ENCODE data around the gene IQGAP2.

IQGAP2 gene

DNA sequence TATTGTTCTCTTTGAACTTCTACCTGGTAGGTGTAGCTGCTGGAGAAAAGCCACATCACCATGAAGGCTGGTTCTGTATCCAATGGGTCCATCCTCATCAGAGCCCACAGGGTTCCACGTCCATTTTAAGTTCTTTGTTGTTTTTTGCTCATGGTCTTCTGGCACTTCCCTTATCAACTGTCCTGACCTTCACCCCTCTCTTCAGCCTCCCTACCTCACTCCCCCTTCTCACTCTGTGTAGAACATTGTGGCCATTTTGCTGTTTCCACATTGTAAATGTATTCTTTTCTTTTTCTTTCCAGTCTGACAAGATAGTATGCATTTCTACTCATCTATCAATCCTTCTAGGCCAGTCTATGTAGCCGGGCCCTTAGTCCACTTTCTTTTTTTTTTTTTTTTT, 264.4 kb downstream of the IQGAP2 start:
- H3K9me3 ChIP-seq (ENCODE audit: control insufficient read depth, insufficient read depth, low read depth, low read length) = no peaks in the 10 kb centered on the region
- H3K4me3 ChIP-seq (ENCODE audit: low read depth, low read length) = no peak overlapping the region
- POLR2A ChIA-PET = no interaction called here
- TF ChIP-seq, protein P1, sequence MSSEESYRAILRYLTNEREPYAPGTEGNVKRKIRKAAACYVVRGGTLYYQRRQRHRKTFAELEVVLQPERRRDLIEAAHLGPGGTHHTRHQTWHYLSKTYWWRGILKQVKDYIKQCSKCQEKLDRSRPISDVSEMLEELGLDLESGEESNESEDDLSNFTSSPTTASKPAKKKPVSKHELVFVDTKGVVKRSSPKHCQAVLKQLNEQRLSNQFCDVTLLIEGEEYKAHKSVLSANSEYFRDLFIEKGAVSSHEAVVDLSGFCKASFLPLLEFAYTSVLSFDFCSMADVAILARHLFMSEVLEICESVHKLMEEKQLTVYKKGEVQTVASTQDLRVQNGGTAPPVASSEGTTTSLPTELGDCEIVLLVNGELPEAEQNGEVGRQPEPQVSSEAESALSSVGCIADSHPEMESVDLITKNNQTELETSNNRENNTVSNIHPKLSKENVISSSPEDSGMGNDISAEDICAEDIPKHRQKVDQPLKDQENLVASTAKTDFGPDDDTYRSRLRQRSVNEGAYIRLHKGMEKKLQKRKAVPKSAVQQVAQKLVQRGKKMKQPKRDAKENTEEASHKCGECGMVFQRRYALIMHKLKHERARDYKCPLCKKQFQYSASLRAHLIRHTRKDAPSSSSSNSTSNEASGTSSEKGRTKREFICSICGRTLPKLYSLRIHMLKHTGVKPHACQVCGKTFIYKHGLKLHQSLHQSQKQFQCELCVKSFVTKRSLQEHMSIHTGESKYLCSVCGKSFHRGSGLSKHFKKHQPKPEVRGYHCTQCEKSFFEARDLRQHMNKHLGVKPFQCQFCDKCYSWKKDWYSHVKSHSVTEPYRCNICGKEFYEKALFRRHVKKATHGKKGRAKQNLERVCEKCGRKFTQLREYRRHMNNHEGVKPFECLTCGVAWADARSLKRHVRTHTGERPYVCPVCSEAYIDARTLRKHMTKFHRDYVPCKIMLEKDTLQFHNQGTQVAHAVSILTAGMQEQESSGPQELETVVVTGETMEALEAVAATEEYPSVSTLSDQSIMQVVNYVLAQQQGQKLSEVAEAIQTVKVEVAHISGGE (tag by site-specific recombination; conservative IDR thresholded peaks at IDR 0.05; ENCODE audit: low read depth) = no peak
- TF ChIP-seq, protein P2, sequence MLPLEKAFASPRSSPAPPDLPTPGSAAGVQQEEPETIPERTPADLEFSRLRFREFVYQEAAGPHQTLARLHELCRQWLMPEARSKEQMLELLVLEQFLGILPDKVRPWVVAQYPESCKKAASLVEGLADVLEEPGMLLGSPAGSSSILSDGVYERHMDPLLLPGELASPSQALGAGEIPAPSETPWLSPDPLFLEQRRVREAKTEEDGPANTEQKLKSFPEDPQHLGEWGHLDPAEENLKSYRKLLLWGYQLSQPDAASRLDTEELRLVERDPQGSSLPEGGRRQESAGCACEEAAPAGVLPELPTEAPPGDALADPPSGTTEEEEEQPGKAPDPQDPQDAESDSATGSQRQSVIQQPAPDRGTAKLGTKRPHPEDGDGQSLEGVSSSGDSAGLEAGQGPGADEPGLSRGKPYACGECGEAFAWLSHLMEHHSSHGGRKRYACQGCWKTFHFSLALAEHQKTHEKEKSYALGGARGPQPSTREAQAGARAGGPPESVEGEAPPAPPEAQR (tag by site-specific recombination; IDR thresholded peaks at IDR 0.05) = no peak
- no peak for TF ChIP-seq SCRT1 (tag by site-specific recombination; IDR thresholded peaks at IDR 0.05; ENCODE audit: borderline replicate concordance)
- TF ChIP-seq, protein P3, sequence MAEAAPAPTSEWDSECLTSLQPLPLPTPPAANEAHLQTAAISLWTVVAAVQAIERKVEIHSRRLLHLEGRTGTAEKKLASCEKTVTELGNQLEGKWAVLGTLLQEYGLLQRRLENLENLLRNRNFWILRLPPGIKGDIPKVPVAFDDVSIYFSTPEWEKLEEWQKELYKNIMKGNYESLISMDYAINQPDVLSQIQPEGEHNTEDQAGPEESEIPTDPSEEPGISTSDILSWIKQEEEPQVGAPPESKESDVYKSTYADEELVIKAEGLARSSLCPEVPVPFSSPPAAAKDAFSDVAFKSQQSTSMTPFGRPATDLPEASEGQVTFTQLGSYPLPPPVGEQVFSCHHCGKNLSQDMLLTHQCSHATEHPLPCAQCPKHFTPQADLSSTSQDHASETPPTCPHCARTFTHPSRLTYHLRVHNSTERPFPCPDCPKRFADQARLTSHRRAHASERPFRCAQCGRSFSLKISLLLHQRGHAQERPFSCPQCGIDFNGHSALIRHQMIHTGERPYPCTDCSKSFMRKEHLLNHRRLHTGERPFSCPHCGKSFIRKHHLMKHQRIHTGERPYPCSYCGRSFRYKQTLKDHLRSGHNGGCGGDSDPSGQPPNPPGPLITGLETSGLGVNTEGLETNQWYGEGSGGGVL (tag by site-specific recombination; IDR thresholded peaks at IDR 0.05) = no peak
- TF ChIP-seq ZFP41 (tag by site-specific recombination; IDR thresholded peaks at IDR 0.05; ENCODE audit: borderline replicate concordance) = no peak
- TF ChIP-seq ZNF184 (tag by site-specific recombination; IDR thresholded peaks at IDR 0.05) = no peak
- TF ChIP-seq ZNF626 (tag by site-specific recombination; IDR thresholded peaks at IDR 0.05) = no peak
- TF ChIP-seq SP7 (tag by site-specific recombination; IDR thresholded peaks at IDR 0.05) = no peak
- no peak for TF ChIP-seq ZFHX2 (tag by site-specific recombination; conservative IDR thresholded peaks at IDR 0.05)
- TF ChIP-seq, protein P4, sequence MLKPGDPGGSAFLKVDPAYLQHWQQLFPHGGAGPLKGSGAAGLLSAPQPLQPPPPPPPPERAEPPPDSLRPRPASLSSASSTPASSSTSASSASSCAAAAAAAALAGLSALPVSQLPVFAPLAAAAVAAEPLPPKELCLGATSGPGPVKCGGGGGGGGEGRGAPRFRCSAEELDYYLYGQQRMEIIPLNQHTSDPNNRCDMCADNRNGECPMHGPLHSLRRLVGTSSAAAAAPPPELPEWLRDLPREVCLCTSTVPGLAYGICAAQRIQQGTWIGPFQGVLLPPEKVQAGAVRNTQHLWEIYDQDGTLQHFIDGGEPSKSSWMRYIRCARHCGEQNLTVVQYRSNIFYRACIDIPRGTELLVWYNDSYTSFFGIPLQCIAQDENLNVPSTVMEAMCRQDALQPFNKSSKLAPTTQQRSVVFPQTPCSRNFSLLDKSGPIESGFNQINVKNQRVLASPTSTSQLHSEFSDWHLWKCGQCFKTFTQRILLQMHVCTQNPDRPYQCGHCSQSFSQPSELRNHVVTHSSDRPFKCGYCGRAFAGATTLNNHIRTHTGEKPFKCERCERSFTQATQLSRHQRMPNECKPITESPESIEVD (tag by site-specific recombination; IDR thresholded peaks at IDR 0.05) = no peak
- TF ChIP-seq ZNF274 (IDR thresholded peaks at IDR 0.05; ENCODE audit: low read length) = no peak
- TF ChIP-seq ZNF274 (tag by site-specific recombination; IDR thresholded peaks at IDR 0.05; ENCODE audit: borderline replicate concordance) = no peak
- no peaks in the 10 kb centered on the region for H3K4me1 ChIP-seq (ENCODE audit: control insufficient read depth, insufficient read depth, low read length)
- no peak overlapping the region for H3K27ac ChIP-seq (ENCODE audit: extremely low read depth, low read depth, low read length)
- CTCF ChIA-PET = interaction anchor here (0.7 to 1.2 kb wide), 2 partner anchors 46 to 107 kb away, joined by 3 read pairs; no protein-coding TSS in a partner anchor
- no peaks in the 10 kb centered on the region for H3K36me3 ChIP-seq (ENCODE audit: control insufficient read depth in 2 of 2, insufficient read depth in 1 of 2, low read length in 2 of 2)

DNA sequence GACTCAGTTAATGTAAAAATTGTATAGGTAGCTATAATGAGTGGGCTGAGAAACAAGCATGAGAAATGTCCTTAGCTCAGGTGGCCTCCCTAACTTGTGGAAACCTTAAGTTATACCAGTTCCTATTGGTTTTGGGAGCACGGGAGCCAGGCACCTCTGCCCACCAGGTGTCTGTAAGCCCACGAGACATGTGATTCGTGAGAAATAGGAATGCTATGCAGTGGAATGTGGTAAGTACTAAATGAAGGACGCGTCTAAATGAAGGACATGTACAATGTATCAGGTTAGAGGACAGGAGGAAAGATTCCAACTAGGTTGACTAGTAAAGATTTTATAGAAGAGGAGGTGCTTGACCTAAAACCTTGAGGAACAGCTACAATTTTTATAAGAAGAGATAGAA, 266.2 kb downstream of the IQGAP2 start:
- H3K4me1 ChIP-seq (ENCODE audit: control insufficient read depth, insufficient read depth, low read length) = no peaks in the 10 kb centered on the region
- no peak overlapping the region for H3K27ac ChIP-seq (ENCODE audit: extremely low read depth, low read depth, low read length)
- POLR2A ChIA-PET = no interaction called here
- no peak overlapping the region for H3K4me3 ChIP-seq (ENCODE audit: low read depth, low read length)
- CTCF ChIA-PET = interaction anchor here (0.6 to 0.9 kb wide), 2 partner anchors 12 kb away, joined by 3 read pairs; no protein-coding TSS in a partner anchor
- TF ChIP-seq, protein P5, sequence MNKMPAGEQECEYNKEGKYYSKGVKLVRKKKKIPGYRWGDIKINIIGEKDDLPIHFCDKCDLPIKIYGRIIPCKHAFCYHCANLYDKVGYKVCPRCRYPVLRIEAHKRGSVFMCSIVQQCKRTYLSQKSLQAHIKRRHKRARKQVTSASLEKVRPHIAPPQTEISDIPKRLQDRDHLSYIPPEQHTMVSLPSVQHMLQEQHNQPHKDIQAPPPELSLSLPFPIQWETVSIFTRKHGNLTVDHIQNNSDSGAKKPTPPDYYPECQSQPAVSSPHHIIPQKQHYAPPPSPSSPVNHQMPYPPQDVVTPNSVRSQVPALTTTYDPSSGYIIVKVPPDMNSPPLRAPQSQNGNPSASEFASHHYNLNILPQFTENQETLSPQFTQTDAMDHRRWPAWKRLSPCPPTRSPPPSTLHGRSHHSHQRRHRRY (tag by site-specific recombination; IDR thresholded peaks at IDR 0.05) = no peak
- TF ChIP-seq ZNF48 (tag by site-specific recombination; IDR thresholded peaks at IDR 0.05) (no peak), ZNF571 (tag by site-specific recombination; IDR thresholded peaks at IDR 0.05) (no peak), ZNF529 (tag by site-specific recombination; IDR thresholded peaks at IDR 0.05; ENCODE audit: insufficient replicate concordance) (no peak), ZNF776 (tag by site-specific recombination; IDR thresholded peaks at IDR 0.05; ENCODE audit: borderline replicate concordance) (no peak), ZNF629 (tag by site-specific recombination; IDR thresholded peaks at IDR 0.05) (no peak), ZNF184 (tag by site-specific recombination; IDR thresholded peaks at IDR 0.05) (no peak), ZNF335 (tag by site-specific recombination; conservative IDR thresholded peaks at IDR 0.05) (no peak)
- TF ChIP-seq, protein P6, sequence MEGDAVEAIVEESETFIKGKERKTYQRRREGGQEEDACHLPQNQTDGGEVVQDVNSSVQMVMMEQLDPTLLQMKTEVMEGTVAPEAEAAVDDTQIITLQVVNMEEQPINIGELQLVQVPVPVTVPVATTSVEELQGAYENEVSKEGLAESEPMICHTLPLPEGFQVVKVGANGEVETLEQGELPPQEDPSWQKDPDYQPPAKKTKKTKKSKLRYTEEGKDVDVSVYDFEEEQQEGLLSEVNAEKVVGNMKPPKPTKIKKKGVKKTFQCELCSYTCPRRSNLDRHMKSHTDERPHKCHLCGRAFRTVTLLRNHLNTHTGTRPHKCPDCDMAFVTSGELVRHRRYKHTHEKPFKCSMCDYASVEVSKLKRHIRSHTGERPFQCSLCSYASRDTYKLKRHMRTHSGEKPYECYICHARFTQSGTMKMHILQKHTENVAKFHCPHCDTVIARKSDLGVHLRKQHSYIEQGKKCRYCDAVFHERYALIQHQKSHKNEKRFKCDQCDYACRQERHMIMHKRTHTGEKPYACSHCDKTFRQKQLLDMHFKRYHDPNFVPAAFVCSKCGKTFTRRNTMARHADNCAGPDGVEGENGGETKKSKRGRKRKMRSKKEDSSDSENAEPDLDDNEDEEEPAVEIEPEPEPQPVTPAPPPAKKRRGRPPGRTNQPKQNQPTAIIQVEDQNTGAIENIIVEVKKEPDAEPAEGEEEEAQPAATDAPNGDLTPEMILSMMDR (tag by site-specific recombination; IDR thresholded peaks at IDR 0.05) = no peak
- no peaks in the 10 kb centered on the region for H3K9me3 ChIP-seq (ENCODE audit: control insufficient read depth, insufficient read depth, low read depth, low read length)
- H3K36me3 ChIP-seq (ENCODE audit: control insufficient read depth in 2 of 2, insufficient read depth in 1 of 2, low read length in 2 of 2) = no peaks in the 10 kb centered on the region

Measured in HEK293 (cell line).